Measurements from ENCODE around the gene GSG1. TPM values are rescaled to one million over a fixed set of nuclear protein-coding genes. Genes with fewer than 3 reads are reported as not detected.

GSG1 gene
- polyA plus RNA-seq, 4 donors: 0.85 to 13.2 (median 3.4) TPM

GRCh38 chr12:13100882-13101769, 2.3 kb downstream of the GSG1 start:
- H3K4me1 ChIP-seq (ENCODE audit: control insufficient read depth in 3 of 3, insufficient read depth in 2 of 3, low read depth in 1 of 3, low read length in 2 of 3): peaks cover 12 to 37% (median 21%) of the 10 kb centered on the region in 3 donors
- no peaks in the 10 kb centered on the region for H3K9me3 ChIP-seq (ENCODE audit: control insufficient read depth in 2 of 2, insufficient read depth in 1 of 2, low read depth in 1 of 2, low read length in 1 of 2)
- H3K27me3 ChIP-seq (ENCODE audit: control insufficient read depth in 3 of 3, insufficient read depth in 3 of 3, low read length in 3 of 3): no peaks in the 10 kb centered on the region
- FAIRE-seq (no peak), DNase-seq (peak; percentile 87 to 96)
- H3K27ac ChIP-seq (ENCODE audit: low read depth in 1 of 3, low read length in 2 of 3): peak overlapping the region; percentile 38 to 96 (median 75)
- H3K4me3 ChIP-seq (ENCODE audit: low read depth in 1 of 3, low read length in 3 of 3): peak overlapping the region; percentile 12 to 83 (median 48)
- WGBS, 3 donors: 2 to 3% (median 3%) methylated on average over 56 to 79 of the region's 79 CpGs
- H3K36me3 ChIP-seq (ENCODE audit: control insufficient read depth in 3 of 3, insufficient read depth in 2 of 3, low read depth in 1 of 3, low read length in 3 of 3): no peaks in the 10 kb centered on the region

GRCh38 chr12:13100605-13100881, 2.9 kb downstream of the GSG1 start:
- Histone ChIP-seq H3K27ac (ENCODE audit: low read depth in 1 of 3, low read length in 2 of 3) (peak overlapping the region in 2 of 3 donors; percentile 75 to 93), H3K27me3 (ENCODE audit: control insufficient read depth in 3 of 3, insufficient read depth in 3 of 3, low read length in 3 of 3) (no peaks in the 10 kb centered on the region), H3K4me1 (ENCODE audit: control insufficient read depth in 3 of 3, insufficient read depth in 2 of 3, low read depth in 1 of 3, low read length in 2 of 3) (peaks cover 12 to 37% (median 21%) of the 10 kb centered on the region in 3 donors), H3K36me3 (ENCODE audit: control insufficient read depth in 3 of 3, insufficient read depth in 2 of 3, low read depth in 1 of 3, low read length in 3 of 3) (no peaks in the 10 kb centered on the region), H3K9me3 (ENCODE audit: control insufficient read depth in 2 of 2, insufficient read depth in 1 of 2, low read depth in 1 of 2, low read length in 1 of 2) (no peaks in the 10 kb centered on the region), H3K4me3 (ENCODE audit: low read depth in 1 of 3, low read length in 3 of 3) (peak overlapping the region in 1 of 3 donors; percentile 48)
- no peak for FAIRE-seq
- 17 to 21% (median 19%) methylated on average over 6 of the region's 6 CpGs for WGBS, 3 donors
- no peak for DNase-seq

- no peak overlapping the region for H3K4me3 ChIP-seq (ENCODE audit: low read depth in 1 of 3, low read length in 3 of 3)
- FAIRE-seq (no peak), DNase-seq (no peak)
- H3K27ac ChIP-seq (ENCODE audit: low read depth in 1 of 3, low read length in 2 of 3): peak overlapping the region in 2 of 3 donors; percentile 75 to 94
- H3K36me3 ChIP-seq (ENCODE audit: control insufficient read depth in 3 of 3, insufficient read depth in 2 of 3, low read depth in 1 of 3, low read length in 3 of 3): no peaks in the 10 kb centered on the region
- WGBS, 3 donors: 84 to 87% (median 86%) methylated on average over 10 of the region's 10 CpGs
- H3K9me3 ChIP-seq (ENCODE audit: control insufficient read depth in 2 of 2, insufficient read depth in 1 of 2, low read depth in 1 of 2, low read length in 1 of 2): no peaks in the 10 kb centered on the region
- no peaks in the 10 kb centered on the region for H3K27me3 ChIP-seq (ENCODE audit: control insufficient read depth in 3 of 3, insufficient read depth in 3 of 3, low read length in 3 of 3)
- peaks cover 18 to 42% (median 21%) of the 10 kb centered on the region in 3 donors for H3K4me1 ChIP-seq (ENCODE audit: control insufficient read depth in 3 of 3, insufficient read depth in 2 of 3, low read depth in 1 of 3, low read length in 2 of 3)
Measured at GRCh38 chr12:13099844-13100604, 3.4 kb downstream of the GSG1 start.

GRCh38 chr12:13099066-13099843, 4.2 kb downstream of the GSG1 start:
- Histone ChIP-seq H3K27me3 (ENCODE audit: control insufficient read depth in 3 of 3, insufficient read depth in 3 of 3, low read length in 3 of 3) (no peaks in the 10 kb centered on the region), H3K9me3 (ENCODE audit: control insufficient read depth in 2 of 2, insufficient read depth in 1 of 2, low read depth in 1 of 2, low read length in 1 of 2) (no peaks in the 10 kb centered on the region), H3K36me3 (ENCODE audit: control insufficient read depth in 3 of 3, insufficient read depth in 2 of 3, low read depth in 1 of 3, low read length in 3 of 3) (no peaks in the 10 kb centered on the region), H3K4me1 (ENCODE audit: control insufficient read depth in 3 of 3, insufficient read depth in 2 of 3, low read depth in 1 of 3, low read length in 2 of 3) (peaks cover 20 to 43% (median 21%) of the 10 kb centered on the region in 3 donors), H3K4me3 (ENCODE audit: low read depth in 1 of 3, low read length in 3 of 3) (no peak overlapping the region), H3K27ac (ENCODE audit: low read depth in 1 of 3, low read length in 2 of 3) (peak overlapping the region; percentile 12 to 94 (median 79))
- WGBS, 3 donors: 54 to 71% (median 59%) methylated on average over 8 of the region's 8 CpGs
- peak in 1 of 2 donors; percentile 33 for DNase-seq
- no peak for FAIRE-seq

GRCh38 chr12:13097491-13098011, 5.9 kb downstream of the GSG1 start:
- DNase-seq: peak in 1 of 2 donors; percentile 57
- WGBS, 3 donors: 15 to 33% (median 24%) methylated on average over 9 of the region's 9 CpGs
- Histone ChIP-seq H3K4me1 (ENCODE audit: control insufficient read depth in 3 of 3, insufficient read depth in 2 of 3, low read depth in 1 of 3, low read length in 2 of 3) (peaks cover 18 to 50% (median 28%) of the 10 kb centered on the region in 3 donors), H3K9me3 (ENCODE audit: control insufficient read depth in 2 of 2, insufficient read depth in 1 of 2, low read depth in 1 of 2, low read length in 1 of 2) (no peaks in the 10 kb centered on the region), H3K4me3 (ENCODE audit: low read depth in 1 of 3, low read length in 3 of 3) (no peak overlapping the region), H3K27ac (ENCODE audit: low read depth in 1 of 3, low read length in 2 of 3) (peak overlapping the region; percentile 9 to 94 (median 65)), H3K27me3 (ENCODE audit: control insufficient read depth in 3 of 3, insufficient read depth in 3 of 3, low read length in 3 of 3) (no peaks in the 10 kb centered on the region), H3K36me3 (ENCODE audit: control insufficient read depth in 3 of 3, insufficient read depth in 2 of 3, low read depth in 1 of 3, low read length in 3 of 3) (no peaks in the 10 kb centered on the region)
- no peak for FAIRE-seq

GRCh38 chr12:13095266-13095995, 8.0 kb downstream of the GSG1 start:
- Histone ChIP-seq H3K27me3 (ENCODE audit: control insufficient read depth in 3 of 3, insufficient read depth in 3 of 3, low read length in 3 of 3) (no peaks in the 10 kb centered on the region), H3K4me1 (ENCODE audit: control insufficient read depth in 3 of 3, insufficient read depth in 2 of 3, low read depth in 1 of 3, low read length in 2 of 3) (peaks cover 18 to 42% (median 27%) of the 10 kb centered on the region in 3 donors), H3K9me3 (ENCODE audit: control insufficient read depth in 2 of 2, insufficient read depth in 1 of 2, low read depth in 1 of 2, low read length in 1 of 2) (no peaks in the 10 kb centered on the region), H3K27ac (ENCODE audit: low read depth in 1 of 3, low read length in 2 of 3) (no peak overlapping the region), H3K4me3 (ENCODE audit: low read depth in 1 of 3, low read length in 3 of 3) (no peak overlapping the region), H3K36me3 (ENCODE audit: control insufficient read depth in 3 of 3, insufficient read depth in 2 of 3, low read depth in 1 of 3, low read length in 3 of 3) (peaks cover 0 to under 1% (median 0%) of the 10 kb centered on the region in 3 donors)
- FAIRE-seq: no peak
- 31 to 71% (median 43%) methylated on average over 8 of the region's 8 CpGs for WGBS, 3 donors
- DNase-seq: peak; percentile 61 to 82

- peaks cover 0 to 2% (median 0%) of the 10 kb centered on the region in 3 donors for H3K36me3 ChIP-seq (ENCODE audit: control insufficient read depth in 3 of 3, insufficient read depth in 2 of 3, low read depth in 1 of 3, low read length in 3 of 3)
- WGBS, 3 donors: 55 to 69% (median 55%) methylated on average over 3 of the region's 3 CpGs
- no peak overlapping the region for H3K27ac ChIP-seq (ENCODE audit: low read depth in 1 of 3, low read length in 2 of 3)
- no peaks in the 10 kb centered on the region for H3K27me3 ChIP-seq (ENCODE audit: control insufficient read depth in 3 of 3, insufficient read depth in 3 of 3, low read length in 3 of 3)
- DNase-seq (no peak), FAIRE-seq (no peak)
- no peaks in the 10 kb centered on the region for H3K9me3 ChIP-seq (ENCODE audit: control insufficient read depth in 2 of 2, insufficient read depth in 1 of 2, low read depth in 1 of 2, low read length in 1 of 2)
- peaks cover 18 to 38% (median 22%) of the 10 kb centered on the region in 3 donors for H3K4me1 ChIP-seq (ENCODE audit: control insufficient read depth in 3 of 3, insufficient read depth in 2 of 3, low read depth in 1 of 3, low read length in 2 of 3)
- H3K4me3 ChIP-seq (ENCODE audit: low read depth in 1 of 3, low read length in 3 of 3): no peak overlapping the region
Measured at GRCh38 chr12:13094367-13094766, 9.1 kb downstream of the GSG1 start.

All from small intestine (tissue), 7 donors.